Gastroesophageal sphincter (tissue), 4 donors: ENCODE data around the gene SLITRK2. TPM values are rescaled to one million over a fixed set of nuclear protein-coding genes. Genes with fewer than 3 reads are reported as not detected.
A peak's percentile ranks its signal among the peaks of the same experiment; 100 is the strongest.

Experiments
- ATAC-seq: fragments of 150-250 bp; one replicate; pipeline ENCODE4 v1.9.1; 2016; ENCODE audit warnings: mild to moderate bottlenecking, moderate library complexity
- H3K27ac ChIP-seq, 4 donors: fragments of 200-600 bp; sonication (generic) in 3 of 4; 1 replicate in 3 of 4; 2 replicates in 1 of 4; pipeline ENCODE4 v1.5.1; 2016 to 2019
- H3K27me3 ChIP-seq: fragments of 200-600 bp; sonication (generic); one replicate; pipeline ENCODE4 v1.5.1; 2019
- H3K36me3 ChIP-seq, 2 donors: fragments of 200-600 bp; sonication (generic); one replicate each; pipeline ENCODE4 v1.5.1; 2019; ENCODE audit warnings: control low read depth in 1 of 2
- H3K4me1 ChIP-seq, 3 donors: fragments of 200-600 bp; sonication (generic); 1 replicate in 2 of 3; 2 replicates in 1 of 3; pipeline ENCODE4 v1.5.1; 2016 to 2019; ENCODE audit warnings: control low read depth in 2 of 3
- H3K4me3 ChIP-seq, 2 donors: fragments of 200-600 bp; sonication (generic); one replicate each; pipeline ENCODE4 v1.5.1; 2019; ENCODE audit warnings: mild to moderate bottlenecking in 1 of 2, moderate library complexity in 1 of 2
- H3K9me3 ChIP-seq, 3 donors: fragments of 200-600 bp; sonication (generic); one replicate each; pipeline ENCODE4 v1.5.1; 2017 to 2019; ENCODE audit warnings: control low read depth in 2 of 3
- EP300 ChIP-seq: sonication (generic); formaldehyde crosslinking; IDR thresholded peaks from one replicate; pipeline ENCODE4 v1.6.1; 2017; ENCODE audit warnings: antibody characterized with exemption, mild to moderate bottlenecking
- POLR2A ChIP-seq, 2 donors: fragments of 450-650 bp; IDR thresholded peaks; one replicate each; pipeline ENCODE4 v1.6.1; 2017; ENCODE audit warnings: antibody characterized with exemption in 2 of 2, mild to moderate bottlenecking in 2 of 2, moderate library complexity in 1 of 2
- POLR2AphosphoS5 ChIP-seq: sonication (generic); formaldehyde crosslinking; IDR thresholded peaks from one replicate; pipeline ENCODE4 v1.6.1; 2017; ENCODE audit warnings: antibody characterized with exemption
- WGBS, 2 donors: methylation state at CpG; one replicate each; pipeline ENCODE4 v1.1.5; 2018; ENCODE audit warnings: low coverage in 1 of 2; 5-methylcytosine and 5-hydroxymethylcytosine counted together
- total RNA-seq, 4 donors: library from RNA; depleted of rRNA; stranded (reverse); fragments of >200 nt; gene quantifications; one replicate each; pipeline ENCODE4 v1.1.0, GENCODE V29; 2016
- TF ChIP-seq, protein P1 (sequence below), 4 experiments: fragments of 200-600 bp in 2 of 4; fragments of 450-650 bp in 2 of 4; sonication (generic) in 1 of 4; IDR thresholded peaks; one replicate each; pipeline ENCODE4 v1.5.1; 2017 to 2019; ENCODE audit warnings: antibody characterized with exemption in 4 of 4, mild to moderate bottlenecking in 2 of 4, moderate library complexity in 2 of 4

SLITRK2 gene, protein sequence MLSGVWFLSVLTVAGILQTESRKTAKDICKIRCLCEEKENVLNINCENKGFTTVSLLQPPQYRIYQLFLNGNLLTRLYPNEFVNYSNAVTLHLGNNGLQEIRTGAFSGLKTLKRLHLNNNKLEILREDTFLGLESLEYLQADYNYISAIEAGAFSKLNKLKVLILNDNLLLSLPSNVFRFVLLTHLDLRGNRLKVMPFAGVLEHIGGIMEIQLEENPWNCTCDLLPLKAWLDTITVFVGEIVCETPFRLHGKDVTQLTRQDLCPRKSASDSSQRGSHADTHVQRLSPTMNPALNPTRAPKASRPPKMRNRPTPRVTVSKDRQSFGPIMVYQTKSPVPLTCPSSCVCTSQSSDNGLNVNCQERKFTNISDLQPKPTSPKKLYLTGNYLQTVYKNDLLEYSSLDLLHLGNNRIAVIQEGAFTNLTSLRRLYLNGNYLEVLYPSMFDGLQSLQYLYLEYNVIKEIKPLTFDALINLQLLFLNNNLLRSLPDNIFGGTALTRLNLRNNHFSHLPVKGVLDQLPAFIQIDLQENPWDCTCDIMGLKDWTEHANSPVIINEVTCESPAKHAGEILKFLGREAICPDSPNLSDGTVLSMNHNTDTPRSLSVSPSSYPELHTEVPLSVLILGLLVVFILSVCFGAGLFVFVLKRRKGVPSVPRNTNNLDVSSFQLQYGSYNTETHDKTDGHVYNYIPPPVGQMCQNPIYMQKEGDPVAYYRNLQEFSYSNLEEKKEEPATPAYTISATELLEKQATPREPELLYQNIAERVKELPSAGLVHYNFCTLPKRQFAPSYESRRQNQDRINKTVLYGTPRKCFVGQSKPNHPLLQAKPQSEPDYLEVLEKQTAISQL
- under 1 TPM; 0.13 to 0.93 (median 0.31) TPM for total RNA-seq

DNA sequence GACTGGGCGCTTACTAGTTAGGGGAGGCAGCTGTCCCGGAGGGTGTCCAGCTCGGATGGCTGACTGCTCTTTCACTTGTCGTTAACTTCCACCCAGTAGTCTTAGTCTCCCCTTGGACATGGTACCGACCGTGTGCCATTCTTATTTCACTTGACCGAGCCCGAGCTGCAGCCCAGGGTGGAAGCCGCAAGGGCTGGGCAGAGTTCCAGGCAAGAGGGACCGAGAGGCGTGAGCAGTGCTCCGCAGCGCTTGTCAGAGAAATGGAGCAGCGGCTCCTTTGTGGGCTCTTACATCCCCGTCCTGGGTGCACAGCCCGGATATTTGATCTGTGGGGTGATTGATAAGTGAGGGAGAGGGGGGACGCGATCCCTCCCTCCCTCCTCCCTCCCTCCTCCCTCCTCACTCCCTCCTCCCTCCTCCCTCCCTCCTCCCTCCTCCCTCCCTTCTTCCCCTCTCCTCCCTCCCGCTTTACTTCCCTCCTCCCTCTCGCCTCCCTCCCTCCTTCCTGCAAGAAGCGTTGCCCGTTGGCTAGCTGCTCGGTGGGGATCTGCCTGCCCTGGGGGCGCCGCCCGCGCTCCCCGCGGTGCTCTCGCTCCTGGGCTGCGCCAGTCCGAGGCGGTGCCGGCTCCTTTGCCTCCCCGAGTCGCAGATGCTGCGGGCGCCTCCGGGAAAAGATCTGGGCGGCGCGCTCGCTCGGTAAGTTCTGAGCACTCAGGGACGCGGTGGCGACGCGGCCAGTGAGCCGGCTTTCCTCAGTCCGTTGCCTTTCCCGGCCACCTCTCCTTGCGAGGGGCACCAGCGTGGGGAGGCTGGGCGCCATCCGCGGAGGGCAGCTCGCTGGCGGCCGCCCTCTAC is at the start of gene SLITRK2:
Gene SLITRK2, plus strand, starts transcription at position 499 of the 855 bp plus-strand sequence. CDS start 4,597 bp downstream, outside the sequence.
- Histone ChIP-seq H3K9me3 (no peaks in the 10 kb centered on the region), H3K27ac (peak within 1 kb of the TSS in 1 of 4 donors; percentile 50), H3K36me3 (no peaks in the 10 kb centered on the region), H3K4me1 (peaks cover 0 to 10% (median 0%) of the 10 kb centered on the region in 3 donors), H3K4me3 (peak within 1 kb of the TSS; percentile 12 to 44), H3K27me3 (peaks cover 44% of the 10 kb centered on the region)
- 0% methylated on average over 1 to 5 of the region's 60 CpGs for WGBS, 2 donors
- ATAC-seq = peak; percentile 26
- TF ChIP-seq POLR2AphosphoS5 = no peak
- TF ChIP-seq, protein P1, sequence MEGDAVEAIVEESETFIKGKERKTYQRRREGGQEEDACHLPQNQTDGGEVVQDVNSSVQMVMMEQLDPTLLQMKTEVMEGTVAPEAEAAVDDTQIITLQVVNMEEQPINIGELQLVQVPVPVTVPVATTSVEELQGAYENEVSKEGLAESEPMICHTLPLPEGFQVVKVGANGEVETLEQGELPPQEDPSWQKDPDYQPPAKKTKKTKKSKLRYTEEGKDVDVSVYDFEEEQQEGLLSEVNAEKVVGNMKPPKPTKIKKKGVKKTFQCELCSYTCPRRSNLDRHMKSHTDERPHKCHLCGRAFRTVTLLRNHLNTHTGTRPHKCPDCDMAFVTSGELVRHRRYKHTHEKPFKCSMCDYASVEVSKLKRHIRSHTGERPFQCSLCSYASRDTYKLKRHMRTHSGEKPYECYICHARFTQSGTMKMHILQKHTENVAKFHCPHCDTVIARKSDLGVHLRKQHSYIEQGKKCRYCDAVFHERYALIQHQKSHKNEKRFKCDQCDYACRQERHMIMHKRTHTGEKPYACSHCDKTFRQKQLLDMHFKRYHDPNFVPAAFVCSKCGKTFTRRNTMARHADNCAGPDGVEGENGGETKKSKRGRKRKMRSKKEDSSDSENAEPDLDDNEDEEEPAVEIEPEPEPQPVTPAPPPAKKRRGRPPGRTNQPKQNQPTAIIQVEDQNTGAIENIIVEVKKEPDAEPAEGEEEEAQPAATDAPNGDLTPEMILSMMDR (IDR thresholded peaks at IDR 0.05) = no peak

DNA sequence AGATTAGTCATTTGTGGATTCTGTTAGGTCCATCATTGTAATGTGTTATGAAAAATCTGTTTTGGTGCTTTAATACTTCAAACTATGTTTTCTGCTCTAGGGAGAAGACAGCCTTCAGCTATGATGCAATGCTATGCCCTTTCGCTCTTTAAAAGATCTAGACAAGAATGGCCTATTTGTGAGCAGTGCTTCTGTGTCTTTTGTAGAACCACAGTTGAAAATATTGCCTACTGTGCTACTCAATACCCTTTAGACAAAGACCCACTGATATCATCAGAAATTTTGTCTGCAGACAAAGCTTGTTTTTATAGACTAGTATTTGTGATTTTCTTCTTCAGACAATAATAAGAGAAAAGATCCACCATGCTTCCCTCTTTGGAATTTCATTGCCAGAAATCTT is 44.6 kb upstream of the SLITRK2 start:
- Histone ChIP-seq H3K4me1 (no peaks in the 10 kb centered on the region), H3K36me3 (no peaks in the 10 kb centered on the region), H3K27ac (no peak overlapping the region), H3K9me3 (no peaks in the 10 kb centered on the region), H3K27me3 (no peaks in the 10 kb centered on the region), H3K4me3 (no peak overlapping the region)
- ATAC-seq = no peak
- TF ChIP-seq, protein P1 (IDR thresholded peaks at IDR 0.05) = no peak
- no peak for TF ChIP-seq POLR2A (IDR thresholded peaks at IDR 0.05)
- 56% methylated on average over 1 of the region's 1 CpG for WGBS, 2 donors

DNA sequence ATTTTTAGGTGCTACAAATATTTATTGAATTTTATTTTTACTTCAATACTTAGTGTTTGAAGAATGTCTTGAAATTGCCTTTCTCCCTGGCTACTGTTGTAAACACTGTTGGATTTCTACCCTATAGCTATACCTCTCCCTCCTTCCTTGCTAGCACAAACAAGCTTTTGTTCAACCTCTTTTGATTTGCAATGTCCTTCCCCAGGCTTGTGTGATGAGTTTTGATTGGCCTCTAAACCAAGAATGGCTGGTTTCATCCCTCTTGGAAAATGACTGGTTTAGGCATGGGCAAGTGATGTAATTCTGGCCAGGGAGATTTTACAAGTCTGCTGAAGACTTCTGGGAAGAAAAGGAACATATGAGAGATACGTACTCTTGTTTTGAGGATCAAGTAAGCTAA is 25.3 kb upstream of the SLITRK2 start:
- no peak for TF ChIP-seq POLR2AphosphoS5
- TF ChIP-seq, protein P1 (IDR thresholded peaks at IDR 0.05) = no peak
- TF ChIP-seq EP300 = no peak
- TF ChIP-seq POLR2A (IDR thresholded peaks at IDR 0.05) = no peak
- no peak for ATAC-seq
- Histone ChIP-seq H3K9me3 (no peaks in the 10 kb centered on the region), H3K27me3 (no peaks in the 10 kb centered on the region), H3K4me1 (no peaks in the 10 kb centered on the region), H3K36me3 (no peaks in the 10 kb centered on the region), H3K4me3 (no peak overlapping the region), H3K27ac (no peak overlapping the region)
- WGBS, 2 donors = 75 to 83% methylated on average over 1 of the region's 1 CpG

DNA sequence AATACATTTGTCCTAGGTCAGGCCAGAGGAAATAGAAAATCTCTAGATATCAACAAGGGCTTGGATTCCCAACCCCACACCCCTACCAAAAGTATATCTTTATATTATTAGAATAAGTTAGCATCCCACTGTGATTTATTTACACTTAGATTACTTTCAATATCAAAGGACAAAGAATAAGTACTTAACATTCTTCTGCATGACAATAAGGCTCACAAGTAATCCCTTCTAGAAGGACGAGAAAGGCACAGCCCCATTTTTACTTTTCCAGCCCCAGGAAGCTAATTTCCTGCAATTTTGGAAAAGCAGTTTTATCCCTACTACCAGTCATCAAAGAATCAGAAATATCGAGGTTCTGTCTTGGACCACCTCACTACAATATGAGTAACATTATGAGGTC is 14.1 kb upstream of the SLITRK2 start:
- WGBS, 2 donors = 31 to 52% methylated on average over 2 of the region's 2 CpGs
- Histone ChIP-seq H3K4me3 (no peak overlapping the region), H3K27me3 (no peaks in the 10 kb centered on the region), H3K4me1 (no peaks in the 10 kb centered on the region), H3K27ac (no peak overlapping the region), H3K9me3 (no peaks in the 10 kb centered on the region), H3K36me3 (no peaks in the 10 kb centered on the region)
- ATAC-seq = no peak
- TF ChIP-seq POLR2A (IDR thresholded peaks at IDR 0.05) (no peak), POLR2AphosphoS5 (no peak), EP300 (no peak)
- TF ChIP-seq, protein P1 (IDR thresholded peaks at IDR 0.05) = no peak
